HG02763 (cell line): ENCODE data around the gene DCUN1D5.

Source experiments
- ATAC-seq: cut with Tn5 transposase; IDR thresholded peaks from one replicate; pipeline ENCODE4 v1.9.1; 2021; ENCODE audit warnings: mild to moderate bottlenecking, moderate library complexity; ENCODE audit not compliant: unreplicated experiment

DCUN1D5 gene

GRCh38 chr11:103061656-103062055, 30.3 kb downstream of the DCUN1D5 start:
- no peak for ATAC-seq

GRCh38 chr11:103055221-103055890, 36.6 kb downstream of the DCUN1D5 start:
- ATAC-seq, result peak; percentile 72

GRCh38 chr11:103053997-103054396, 38.0 kb downstream of the DCUN1D5 start:
- no peak for ATAC-seq

GRCh38 chr11:103051981-103052380, 40.0 kb downstream of the DCUN1D5 start:
- ATAC-seq, result no peak

GRCh38 chr11:103051151-103051801, 40.7 kb downstream of the DCUN1D5 start:
- ATAC-seq, result no peak

GRCh38 chr11:103050351-103050750, 41.6 kb downstream of the DCUN1D5 start:
- no peak for ATAC-seq

- ATAC-seq, result no peak
Measured at GRCh38 chr11:103047837-103048236, 44.1 kb downstream of the DCUN1D5 start.

- ATAC-seq, result no peak
Measured at GRCh38 chr11:103043826-103044678, 47.9 kb downstream of the DCUN1D5 start.

GRCh38 chr11:103042161-103042560, 49.8 kb downstream of the DCUN1D5 start:
- no peak for ATAC-seq

GRCh38 chr11:103035791-103036434, 56.0 kb downstream of the DCUN1D5 start:
- ATAC-seq, result peak; percentile 98

GRCh38 chr11:103035216-103035615, 56.7 kb downstream of the DCUN1D5 start:
- ATAC-seq, result no peak

GRCh38 chr11:103031834-103032233, 60.1 kb downstream of the DCUN1D5 start:
- ATAC-seq, result no peak

GRCh38 chr11:103029401-103029800, 62.6 kb downstream of the DCUN1D5 start:
- no peak for ATAC-seq

GRCh38 chr11:103028304-103029020, 63.5 kb downstream of the DCUN1D5 start:
- peak; percentile 83 for ATAC-seq

- ATAC-seq, result no peak
Measured at GRCh38 chr11:103024086-103024485, 67.9 kb downstream of the DCUN1D5 start.

- ATAC-seq, result no peak
Measured at GRCh38 chr11:103016031-103016430, 75.9 kb downstream of the DCUN1D5 start.

- ATAC-seq, result no peak
Measured at GRCh38 chr11:103013421-103013820, 78.5 kb downstream of the DCUN1D5 start.
